HG02571 (cell line): ENCODE data around the gene ABLIM3.

Source experiments
- ATAC-seq: cut with Tn5 transposase; IDR thresholded peaks from one replicate; pipeline ENCODE4 v1.9.1; 2021; ENCODE audit warnings: mild to moderate bottlenecking, moderate library complexity; ENCODE audit not compliant: unreplicated experiment

ABLIM3 gene

GRCh38 chr5:149278451-149279210 lies 137.3 kb downstream of the ABLIM3 start:
- no peak for ATAC-seq

- ATAC-seq = no peak
These were observed 138.4 kb downstream of the ABLIM3 start for GRCh38 chr5:149279661-149280060.

GRCh38 chr5:149280124-149280523 lies 138.8 kb downstream of the ABLIM3 start:
- no peak for ATAC-seq

DNA sequence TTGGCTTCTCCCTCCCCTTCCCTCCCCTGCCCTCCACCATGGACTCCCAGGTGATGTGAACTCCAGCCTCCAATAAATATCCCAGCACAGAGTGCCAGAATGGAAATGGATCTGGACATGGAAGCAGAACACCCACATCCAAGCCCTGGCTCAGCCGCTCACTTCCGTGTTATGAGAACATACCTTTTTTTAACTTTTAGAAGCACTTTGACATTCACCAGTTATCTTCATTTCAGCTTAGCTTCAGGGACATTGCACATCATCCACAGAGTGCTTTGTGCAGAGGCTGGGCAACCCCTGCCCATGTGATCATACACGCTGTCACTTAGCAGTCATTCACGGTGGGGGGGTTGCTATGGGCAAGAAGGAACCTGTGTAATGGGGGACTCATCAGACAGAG lies 139.5 kb downstream of the ABLIM3 start:
- ATAC-seq = no peak

GRCh38 chr5:149282027-149282965 lies 141.0 kb downstream of the ABLIM3 start:
- no peak for ATAC-seq

GRCh38 chr5:149282966-149283332 lies 141.7 kb downstream of the ABLIM3 start:
- no peak for ATAC-seq

- no peak for ATAC-seq
These were observed 142.6 kb downstream of the ABLIM3 start for GRCh38 chr5:149283626-149284480.

DNA sequence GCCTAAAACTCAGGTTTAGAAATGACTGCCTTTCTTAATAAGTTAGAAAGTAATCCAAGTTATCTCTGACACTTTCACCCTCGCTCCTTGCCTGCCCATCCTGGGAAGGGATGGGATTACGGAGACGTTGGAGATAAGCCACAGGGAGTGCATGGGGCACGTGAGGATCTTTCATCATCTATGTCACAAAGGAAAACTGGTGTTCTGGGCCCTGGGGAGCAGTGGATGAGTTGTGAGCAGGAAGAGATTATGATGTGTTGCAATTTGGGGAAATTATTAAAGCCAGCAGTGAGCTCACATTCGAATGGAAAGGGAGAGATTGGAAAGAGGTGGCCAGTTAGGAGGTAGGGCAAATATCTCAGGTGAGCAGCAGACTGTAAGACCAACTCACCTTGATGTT lies 143.2 kb downstream of the ABLIM3 start:
- ATAC-seq = no peak

GRCh38 chr5:149285153-149285552 lies 143.9 kb downstream of the ABLIM3 start:
- ATAC-seq = no peak

DNA sequence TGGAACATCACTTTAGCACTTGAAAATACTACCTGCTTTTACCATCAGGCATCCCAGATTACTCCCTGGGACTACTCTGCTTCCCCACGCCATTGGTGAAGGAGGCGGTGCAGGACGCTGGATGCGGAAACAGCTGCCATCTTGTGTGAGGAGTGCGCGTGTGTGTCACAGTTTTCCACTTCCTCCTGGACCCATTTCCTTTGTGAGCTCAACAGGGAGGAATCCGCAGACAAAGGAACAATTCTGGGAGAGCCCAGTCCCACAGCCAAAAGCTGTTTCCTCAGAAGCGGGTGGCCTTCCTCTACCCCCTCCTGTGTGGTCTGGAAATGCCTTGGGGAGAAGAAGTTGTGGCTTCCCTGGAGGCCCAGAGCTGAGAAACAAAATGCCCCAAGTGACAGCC lies 147.1 kb downstream of the ABLIM3 start:
- no peak for ATAC-seq

DNA sequence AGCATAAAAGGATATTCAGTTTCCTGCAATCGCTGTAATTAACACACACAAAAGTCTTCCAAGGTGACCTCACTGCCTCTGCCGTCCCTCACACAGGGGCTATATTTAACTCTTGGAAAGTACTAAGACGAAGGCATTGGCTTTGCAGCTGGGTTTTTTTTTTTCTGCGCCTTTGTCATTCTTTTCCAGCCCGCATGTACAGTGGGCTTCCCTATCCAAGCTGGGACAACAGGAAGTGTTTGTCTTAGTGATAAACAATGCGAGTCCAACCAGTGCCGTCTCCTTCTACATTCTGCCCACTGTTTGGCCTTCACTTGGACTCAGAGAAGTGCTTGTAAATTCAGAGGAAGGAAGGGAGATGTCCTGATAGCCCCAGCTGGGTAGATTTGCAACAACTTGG lies 148.0 kb downstream of the ABLIM3 start:
- no peak for ATAC-seq

- ATAC-seq = no peak
These were observed 153.9 kb downstream of the ABLIM3 start for GRCh38 chr5:149294872-149295829.

DNA sequence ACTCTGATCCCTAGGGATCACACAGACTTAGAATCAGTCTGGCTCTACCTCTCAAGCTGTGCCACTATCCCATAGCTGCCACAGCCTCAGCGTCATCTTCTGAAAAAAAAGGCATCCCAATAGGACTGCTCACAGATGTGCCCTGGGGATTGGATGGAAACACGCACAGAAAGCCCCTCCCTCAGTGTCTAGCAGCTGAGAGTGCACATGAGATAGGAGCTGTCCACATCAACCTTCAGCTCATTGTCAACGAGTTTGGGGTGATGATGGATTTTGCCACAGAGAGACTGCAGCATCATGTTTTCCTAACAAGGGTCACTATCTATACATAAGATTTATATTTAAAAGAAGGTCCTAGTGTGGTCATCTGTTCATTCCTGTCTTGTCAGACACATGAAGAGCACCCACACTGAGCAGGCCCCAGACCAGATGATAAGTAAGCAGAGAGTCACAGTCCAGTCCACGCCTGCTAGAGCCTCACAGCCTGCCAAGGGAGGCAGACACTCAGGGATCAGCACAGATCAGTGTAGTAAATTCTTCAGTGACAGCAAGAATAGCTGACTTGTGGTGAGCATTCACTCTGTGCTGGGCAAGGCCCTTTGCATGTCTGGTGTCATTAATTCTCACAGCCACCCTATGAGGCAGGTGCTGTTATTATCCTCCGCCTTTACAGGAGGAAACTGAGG lies 156.2 kb downstream of the ABLIM3 start:
- no peak for ATAC-seq

DNA sequence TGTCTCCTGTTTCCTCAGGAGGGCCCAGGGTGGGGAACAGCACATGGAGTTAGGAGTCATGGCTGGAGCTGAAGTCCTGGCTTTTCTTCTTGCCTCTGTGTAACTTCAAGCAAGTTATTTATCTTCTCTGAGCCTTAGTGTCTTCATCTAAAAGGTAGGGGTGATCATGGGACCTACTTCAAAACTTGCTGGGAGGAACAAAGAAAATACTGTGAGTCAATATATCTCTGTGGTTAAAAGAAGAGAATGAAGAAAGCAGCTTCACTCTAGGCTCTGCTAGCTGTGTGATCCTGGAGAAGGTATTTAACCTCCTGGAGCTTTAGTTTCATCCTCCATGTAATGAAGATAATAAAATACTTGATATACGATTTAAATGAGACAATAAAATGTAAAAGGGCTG lies 156.9 kb downstream of the ABLIM3 start:
- no peak for ATAC-seq

DNA sequence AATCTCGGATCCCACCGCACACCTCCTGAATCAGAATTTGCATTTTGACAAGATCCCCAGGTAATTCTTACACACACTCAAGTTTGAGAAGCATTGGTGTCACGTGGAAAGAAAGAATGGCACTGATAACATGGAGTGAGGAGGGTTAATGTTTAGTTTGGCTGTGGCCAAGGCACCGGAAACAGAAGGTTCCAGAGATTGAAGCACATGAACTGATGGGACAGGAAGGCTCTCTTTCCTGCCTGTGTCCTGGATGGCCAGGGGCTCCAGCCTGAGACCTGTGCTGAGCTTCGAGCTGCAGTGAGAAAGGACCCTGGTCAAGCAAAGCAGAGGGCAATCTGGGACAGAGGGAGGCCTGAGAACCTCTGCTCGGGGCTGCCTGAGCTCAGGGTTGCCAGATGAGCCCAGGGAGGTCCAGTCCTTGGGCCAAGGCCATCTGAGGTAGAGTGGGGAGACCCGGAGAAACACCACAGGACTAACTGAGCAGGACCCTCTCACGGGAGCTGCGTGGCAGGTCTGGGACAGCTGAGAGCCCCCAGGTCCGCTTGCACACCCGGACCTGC lies 157.6 kb downstream of the ABLIM3 start:
- no peak for ATAC-seq

- ATAC-seq = no peak
These were observed 158.3 kb downstream of the ABLIM3 start for GRCh38 chr5:149299451-149300054.

DNA sequence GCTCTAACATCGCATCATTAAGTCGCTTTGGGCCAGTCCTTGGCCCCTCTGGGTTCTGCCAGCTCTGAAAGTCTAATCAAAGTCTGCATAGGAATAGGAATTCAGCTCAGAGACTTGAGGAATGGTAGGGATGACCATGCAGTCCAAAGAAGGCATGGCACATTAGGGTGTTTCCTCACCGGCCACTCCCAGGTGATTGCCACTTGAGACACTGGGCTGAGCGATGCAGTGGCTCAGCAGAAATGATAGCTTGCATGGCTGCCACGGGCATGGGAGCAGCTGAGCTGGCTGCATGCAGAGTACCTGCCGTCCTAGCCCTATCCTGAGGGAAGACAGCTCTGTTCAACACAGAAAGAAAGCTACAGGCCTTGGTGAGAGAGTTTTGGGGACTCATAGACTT lies 159.1 kb downstream of the ABLIM3 start:
- no peak for ATAC-seq

DNA sequence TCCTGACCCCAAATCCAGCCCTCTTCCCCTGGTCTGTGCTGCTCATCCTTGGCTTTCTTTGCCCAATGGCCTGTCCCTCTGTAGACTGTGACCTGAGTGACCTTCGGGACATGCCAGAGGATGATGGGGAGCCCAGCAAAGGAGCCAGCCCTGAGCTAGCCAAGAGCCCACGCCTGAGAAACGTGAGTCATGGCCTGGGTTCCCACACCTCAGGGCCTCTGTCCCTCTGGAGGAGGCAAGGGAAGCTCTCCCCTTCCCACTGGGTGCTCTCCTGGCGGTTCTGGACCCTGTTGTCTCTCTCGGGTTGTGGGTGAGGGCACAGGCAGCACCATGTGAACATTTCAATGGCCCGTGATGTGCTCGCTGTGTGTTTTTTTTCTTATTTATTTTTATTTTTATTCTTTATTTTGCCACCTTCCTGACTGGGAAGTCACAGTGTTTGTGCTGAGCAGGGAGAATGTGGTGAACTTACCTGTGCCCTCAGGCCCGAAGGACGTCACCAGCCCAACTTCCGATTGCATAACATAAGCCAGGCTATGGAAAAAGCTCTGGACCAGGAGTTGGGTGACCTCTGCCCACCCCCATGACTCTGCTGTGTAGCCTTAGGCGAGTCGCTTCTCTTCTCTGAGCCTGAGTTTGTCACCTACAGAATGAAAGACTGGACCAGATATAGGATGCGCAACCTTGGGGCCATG lies 159.9 kb downstream of the ABLIM3 start:
- ATAC-seq = no peak
